DOHH2 (cell line): Measurements from ENCODE around the gene ASB5.

Experiments
- H3F3A ChIP-seq: fragments of 200-600 bp; sonication (generic), shearing (Covaris generic); 2 replicates; pipeline ENCODE4 v1.6.0; 2016; ENCODE audit warnings: antibody characterized with exemption, mild to moderate bottlenecking; ENCODE audit not compliant: control insufficient read depth, insufficient read depth
- H3K27ac ChIP-seq: fragments of 200-600 bp; sonication (generic); 2 replicates; pipeline ENCODE4 v1.5.1; 2014; ENCODE audit warnings: low read depth, mild to moderate bottlenecking, low read length, moderate library complexity
- H3K27me3 ChIP-seq: fragments of 200-600 bp; sonication (generic); 2 replicates; pipeline ENCODE4 v1.6.1; 2014; ENCODE audit warnings: mild to moderate bottlenecking, low read length, mixed read lengths; ENCODE audit not compliant: control insufficient read depth
- H3K36me3 ChIP-seq: fragments of 200-600 bp; sonication (generic); 2 replicates; pipeline ENCODE4 v1.6.1; 2014; ENCODE audit warnings: mild to moderate bottlenecking, low read length, moderate library complexity, mixed read lengths; ENCODE audit not compliant: control insufficient read depth
- H3K4me1 ChIP-seq: fragments of 200-600 bp; sonication (generic); 2 replicates; pipeline ENCODE4 v1.6.1; 2014; ENCODE audit warnings: mild to moderate bottlenecking, low read length, mixed read lengths; ENCODE audit not compliant: control insufficient read depth
- H3K4me2 ChIP-seq: fragments of 200-600 bp; sonication (generic); 2 replicates; pipeline ENCODE4 v1.6.0; 2014; ENCODE audit warnings: mild to moderate bottlenecking, low read length, moderate library complexity
- H3K4me3 ChIP-seq: fragments of 200-600 bp; sonication (generic); 2 replicates; pipeline ENCODE4 v1.5.1; 2014; ENCODE audit warnings: mild to moderate bottlenecking, low read length, mixed read lengths
- H3K79me2 ChIP-seq: fragments of 200-600 bp; sonication (generic); 2 replicates; pipeline ENCODE4 v1.6.1; 2014; ENCODE audit warnings: mild to moderate bottlenecking, low read length, mixed read lengths; ENCODE audit not compliant: control insufficient read depth
- H3K9me2 ChIP-seq: fragments of 200-600 bp; sonication (generic); replicated peaks from 2 replicates; pipeline ENCODE4 v1.6.1; 2014; ENCODE audit warnings: mild to moderate bottlenecking, low read length, mixed read lengths; ENCODE audit not compliant: control insufficient read depth
- H3K9me3 ChIP-seq: fragments of 200-600 bp; sonication (generic); 2 replicates; pipeline ENCODE4 v1.6.1; 2014; ENCODE audit warnings: antibody characterized with exemption, low read length, mixed read lengths; ENCODE audit not compliant: control insufficient read depth, insufficient read depth
- H4K20me1 ChIP-seq: fragments of 200-600 bp; sonication (generic); 2 replicates; pipeline ENCODE4 v1.6.0; 2014; ENCODE audit warnings: low read depth, mild to moderate bottlenecking, antibody characterized with exemption, low read length, moderate library complexity; ENCODE audit not compliant: control insufficient read depth, insufficient read depth
- CTCF ChIP-seq: fragments of 200-600 bp; sonication (generic); IDR thresholded peaks from one replicate; pipeline ENCODE4 v1.5.1; 2014; ENCODE audit warnings: antibody characterized with exemption, mild to moderate bottlenecking, low read depth, low read length; ENCODE audit not compliant: poor library complexity, severe bottlenecking
- EZH2phosphoT487 ChIP-seq: fragments of 200-600 bp; sonication (generic); IDR thresholded peaks from 2 replicates; pipeline ENCODE4 v1.6.1; 2017; ENCODE audit warnings: borderline replicate concordance, mild to moderate bottlenecking, antibody characterized with exemption, low read length, moderate library complexity, mixed read lengths

ASB5 gene

GRCh38 chr4:176193126-176193525 is 75.9 kb downstream of the ASB5 start:
- H3K4me1 ChIP-seq = peaks cover 26% of the 10 kb centered on the region
- no peaks in the 10 kb centered on the region; the same call in 1 of the 2 replicates for H3K36me3 ChIP-seq
- H3K4me2 ChIP-seq = no peak overlapping the region
- H3K79me2 ChIP-seq = no peaks in the 10 kb centered on the region
- no peaks in the 10 kb centered on the region for H3K9me2 ChIP-seq
- no peaks in the 10 kb centered on the region for H3K27me3 ChIP-seq
- TF ChIP-seq EZH2phosphoT487 (no peak), CTCF (no peak)
- no peak overlapping the region for H3K27ac ChIP-seq
- no peak overlapping the region for H3K4me3 ChIP-seq
- H3F3A ChIP-seq = no peaks in the 10 kb centered on the region
- no peaks in the 10 kb centered on the region for H4K20me1 ChIP-seq
- H3K9me3 ChIP-seq = no peaks in the 10 kb centered on the region

DNA sequence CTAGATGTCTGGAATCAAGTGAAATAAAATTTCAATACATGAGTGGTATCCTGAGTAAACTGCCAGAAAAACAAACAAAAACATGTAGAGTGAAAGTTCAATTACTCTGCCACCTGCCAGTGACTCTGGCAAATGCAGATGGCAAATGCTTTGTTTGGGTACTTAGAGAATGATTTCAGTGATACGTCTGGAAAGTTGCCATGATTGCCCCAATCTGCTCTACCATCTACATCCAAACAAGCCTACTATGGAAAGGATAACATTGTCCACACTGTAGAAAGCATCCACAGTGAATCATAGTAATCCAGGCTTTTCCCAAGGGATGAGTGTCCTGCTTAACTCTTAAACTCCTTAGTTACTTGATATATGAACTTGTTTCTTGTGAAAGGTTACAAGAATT is 77.0 kb downstream of the ASB5 start:
- no peaks in the 10 kb centered on the region for H3F3A ChIP-seq
- no peaks in the 10 kb centered on the region for H3K9me3 ChIP-seq
- no peaks in the 10 kb centered on the region for H3K27me3 ChIP-seq
- peaks cover 29% of the 10 kb centered on the region for H3K4me1 ChIP-seq
- H3K9me2 ChIP-seq = no peaks in the 10 kb centered on the region
- no peaks in the 10 kb centered on the region for H3K79me2 ChIP-seq
- TF ChIP-seq CTCF (no peak), EZH2phosphoT487 (no peak)
- H4K20me1 ChIP-seq = no peaks in the 10 kb centered on the region
- H3K27ac ChIP-seq = no peak overlapping the region
- H3K4me3 ChIP-seq = no peak overlapping the region
- no peak overlapping the region for H3K4me2 ChIP-seq
- H3K36me3 ChIP-seq = no peaks in the 10 kb centered on the region; the same call in 1 of the 2 replicates

DNA sequence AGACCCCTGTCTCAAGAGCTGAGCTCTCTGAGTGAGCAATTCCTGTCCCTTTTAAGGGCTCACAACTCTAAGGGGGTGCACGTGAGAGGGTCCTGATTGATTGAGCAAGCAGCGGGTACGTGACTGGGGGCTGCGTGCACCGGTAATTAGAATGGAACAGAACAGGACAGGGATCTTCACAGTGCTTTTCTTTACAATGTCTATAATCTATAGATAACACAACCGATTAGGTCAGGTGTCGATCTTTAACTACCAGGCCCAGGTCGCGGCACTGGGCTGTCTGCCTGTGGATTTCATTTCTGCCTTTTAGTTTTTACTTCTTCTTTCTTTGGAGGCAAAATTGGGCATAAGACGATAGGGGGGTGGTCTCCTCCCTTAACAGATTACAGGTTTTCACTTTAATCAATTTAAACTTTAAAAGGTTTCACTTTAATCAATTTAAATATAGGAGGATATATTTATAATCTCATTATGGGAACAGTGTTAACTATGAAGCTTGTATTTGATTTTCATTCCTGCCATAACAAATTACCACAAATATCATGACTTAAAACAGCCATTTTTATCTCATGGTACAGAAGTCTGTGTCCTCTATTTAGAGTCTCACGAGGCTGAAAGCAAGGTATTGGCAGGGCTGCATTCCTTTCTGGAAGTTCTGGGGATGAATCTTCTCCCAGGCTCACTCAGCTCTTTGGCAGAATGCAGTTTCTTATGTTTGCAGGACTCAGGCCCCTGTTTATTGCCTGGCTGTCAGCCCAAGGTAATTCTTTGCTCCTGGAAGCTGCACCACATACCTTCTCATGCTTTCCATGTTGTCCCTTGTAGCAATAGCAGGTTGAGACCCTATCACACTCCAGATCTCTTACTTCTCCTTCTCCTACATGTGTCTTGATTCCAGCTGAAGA is 78.9 kb downstream of the ASB5 start:
- TF ChIP-seq EZH2phosphoT487 (no peak), CTCF (no peak)
- Histone ChIP-seq H3K9me2 (no peaks in the 10 kb centered on the region), H3K4me1 (peaks cover 21% of the 10 kb centered on the region), H3K27me3 (no peaks in the 10 kb centered on the region), H3F3A (no peaks in the 10 kb centered on the region), H3K36me3 (no peaks in the 10 kb centered on the region), H3K4me3 (no peak overlapping the region), H3K79me2 (no peaks in the 10 kb centered on the region), H4K20me1 (no peaks in the 10 kb centered on the region), H3K27ac (no peak overlapping the region), H3K9me3 (no peaks in the 10 kb centered on the region), H3K4me2 (no peak overlapping the region)
